Neuron (in vitro differentiated cells): ENCODE data around the gene BYSL.

ENCODE experiments used
- H2AFZ ChIP-seq: one replicate; pipeline ENCODE4 v1.6.1; 2013; ENCODE audit warnings: low read depth, mild to moderate bottlenecking, inconsistent platforms, low read length, moderate library complexity
- H3K27me3 ChIP-seq: one replicate; pipeline ENCODE4 v1.6.1; 2013; ENCODE audit warnings: low read length; ENCODE audit not compliant: insufficient read depth
- H3K36me3 ChIP-seq: one replicate; pipeline ENCODE4 v1.6.1; 2013; ENCODE audit warnings: low read length; ENCODE audit not compliant: insufficient read depth
- H3K4me1 ChIP-seq: one replicate; pipeline ENCODE4 v1.6.1; 2013; ENCODE audit warnings: low read length; ENCODE audit not compliant: insufficient read depth
- H3K4me3 ChIP-seq: 2 replicates; pipeline ENCODE4 v1.5.1; 2013; ENCODE audit warnings: mild to moderate bottlenecking, low read length, moderate library complexity
- H3K9me3 ChIP-seq: one replicate; pipeline ENCODE4 v1.6.1; 2013; ENCODE audit warnings: low read length

BYSL gene

DNA sequence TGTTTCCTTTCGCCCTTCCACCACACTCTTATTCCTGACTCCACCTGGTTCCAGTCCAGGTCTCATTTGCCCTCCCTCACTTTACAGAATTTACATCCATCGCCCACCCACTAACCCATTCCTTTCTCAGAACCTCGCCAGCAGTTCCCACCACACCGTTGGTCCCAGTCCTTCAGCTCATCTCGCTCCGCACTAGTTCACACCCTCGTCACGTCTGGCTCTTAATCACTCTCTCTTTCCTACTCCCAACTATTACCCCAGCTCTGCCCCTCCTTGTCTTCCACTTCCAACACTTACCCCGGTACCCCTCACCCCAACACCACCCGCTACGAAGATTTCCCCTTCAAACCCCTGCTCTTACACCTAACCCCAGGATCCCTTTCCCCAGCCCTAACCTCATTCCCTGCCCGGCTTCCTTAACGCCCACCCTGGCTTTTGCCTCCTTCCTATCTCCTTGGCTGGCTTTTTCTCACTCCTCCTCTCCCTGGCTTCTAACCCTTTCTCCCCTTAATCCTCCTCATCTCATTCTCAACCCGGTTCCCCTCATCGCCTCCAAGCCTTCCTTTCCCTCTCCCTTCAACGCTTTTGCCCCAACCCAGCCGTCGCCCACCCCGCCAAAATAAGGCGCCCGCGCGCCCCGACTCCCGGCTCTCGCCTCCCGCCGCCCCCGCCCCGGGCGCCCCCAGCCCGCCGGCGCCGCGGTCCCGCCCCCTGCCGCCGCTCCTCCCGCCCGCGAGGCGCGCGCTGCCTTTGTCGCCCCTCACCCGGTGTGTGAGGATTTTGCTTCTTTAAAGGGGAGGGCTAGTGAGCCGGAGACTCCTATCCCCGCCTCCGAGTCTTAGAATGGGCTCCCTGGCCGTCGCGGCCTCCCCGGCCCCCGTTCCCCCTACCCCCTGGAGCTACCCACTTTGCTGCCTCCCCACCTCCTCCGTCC, 26.7 kb upstream of the BYSL start:
- H3K4me3 ChIP-seq: peak overlapping the region; percentile 75
- H3K4me1 ChIP-seq: peaks cover 32% of the 10 kb centered on the region
- H2AFZ ChIP-seq: no peak overlapping the region
- no peaks in the 10 kb centered on the region for H3K36me3 ChIP-seq
- H3K9me3 ChIP-seq: no peaks in the 10 kb centered on the region
- H3K27me3 ChIP-seq: no peaks in the 10 kb centered on the region

- Histone ChIP-seq H3K4me1 (peaks cover 32% of the 10 kb centered on the region), H3K4me3 (peak within 1 kb of the TSS; percentile 75), H3K27me3 (no peaks in the 10 kb centered on the region), H3K36me3 (peaks cover 4% of the 10 kb centered on the region), H2AFZ (peak within 1 kb of the TSS; percentile 88), H3K9me3 (no peaks in the 10 kb centered on the region)
These were observed 25.7 kb upstream of the BYSL start, which contains the start of gene USP49 for GRCh38 chr6:41895300-41896233. TSS of gene USP49 (minus strand) at chr6:41895375. CDS start at chr6:41806983, 88,392 bp downstream.

- Histone ChIP-seq H3K36me3 (peaks cover 4% of the 10 kb centered on the region), H2AFZ (no peak overlapping the region), H3K27me3 (no peaks in the 10 kb centered on the region), H3K9me3 (no peaks in the 10 kb centered on the region), H3K4me3 (peak overlapping the region; percentile 75), H3K4me1 (peaks cover 25% of the 10 kb centered on the region)
These were observed 25.0 kb upstream of the BYSL start for GRCh38 chr6:41896281-41896680.

- Histone ChIP-seq H3K36me3 (peaks cover 20% of the 10 kb centered on the region), H3K4me3 (no peak overlapping the region), H3K9me3 (no peaks in the 10 kb centered on the region), H3K4me1 (peaks cover 8% of the 10 kb centered on the region), H3K27me3 (no peaks in the 10 kb centered on the region), H2AFZ (no peak overlapping the region)
These were observed 20.4 kb upstream of the BYSL start for GRCh38 chr6:41900861-41901260.

DNA sequence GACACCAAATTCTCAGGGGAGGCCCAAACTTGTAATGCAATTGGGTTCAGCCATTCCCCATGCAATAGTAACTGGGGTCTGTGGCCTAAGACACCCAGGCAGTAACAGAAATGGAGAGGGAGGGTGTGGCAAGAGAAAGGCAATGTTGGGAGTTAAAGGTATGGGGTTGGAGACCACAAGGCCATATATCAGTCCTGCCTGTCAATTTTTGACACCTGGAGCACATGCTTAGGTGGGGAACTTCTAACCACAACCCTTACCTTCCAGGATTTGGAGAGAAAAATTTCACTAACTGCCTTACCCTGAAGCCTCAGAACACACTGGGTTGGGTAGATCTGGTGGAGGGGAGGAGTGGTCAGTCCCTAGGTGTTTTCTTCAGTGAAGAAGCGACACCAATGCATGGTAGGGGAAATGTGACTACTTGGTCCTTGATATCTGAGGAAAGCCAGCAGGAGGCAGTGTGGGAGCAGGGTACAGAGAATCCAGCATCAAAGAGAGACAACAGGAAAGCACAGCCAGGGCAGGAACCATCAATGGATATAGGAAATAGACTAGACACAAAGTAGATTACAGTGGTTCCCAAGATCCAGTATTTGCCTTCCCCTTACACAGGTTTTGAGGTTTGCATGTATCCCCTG, 19.3 kb upstream of the BYSL start:
- Histone ChIP-seq H2AFZ (no peak overlapping the region), H3K9me3 (no peaks in the 10 kb centered on the region), H3K4me3 (no peak overlapping the region), H3K27me3 (no peaks in the 10 kb centered on the region), H3K4me1 (no peaks in the 10 kb centered on the region), H3K36me3 (peaks cover 31% of the 10 kb centered on the region)

GRCh38 chr6:41909727-41910126, 11.6 kb upstream of the BYSL start:
- Histone ChIP-seq H3K27me3 (no peaks in the 10 kb centered on the region), H3K4me3 (no peak overlapping the region), H3K36me3 (peaks cover 62% of the 10 kb centered on the region), H3K9me3 (no peaks in the 10 kb centered on the region), H2AFZ (no peak overlapping the region), H3K4me1 (no peaks in the 10 kb centered on the region)

- H2AFZ ChIP-seq: no peak overlapping the region
- H3K36me3 ChIP-seq: peaks cover 43% of the 10 kb centered on the region
- no peaks in the 10 kb centered on the region for H3K9me3 ChIP-seq
- peaks cover 3% of the 10 kb centered on the region for H3K4me1 ChIP-seq
- no peak overlapping the region for H3K4me3 ChIP-seq
- H3K27me3 ChIP-seq: no peaks in the 10 kb centered on the region
These were observed 7.0 kb upstream of the BYSL start for GRCh38 chr6:41914343-41914742.

DNA sequence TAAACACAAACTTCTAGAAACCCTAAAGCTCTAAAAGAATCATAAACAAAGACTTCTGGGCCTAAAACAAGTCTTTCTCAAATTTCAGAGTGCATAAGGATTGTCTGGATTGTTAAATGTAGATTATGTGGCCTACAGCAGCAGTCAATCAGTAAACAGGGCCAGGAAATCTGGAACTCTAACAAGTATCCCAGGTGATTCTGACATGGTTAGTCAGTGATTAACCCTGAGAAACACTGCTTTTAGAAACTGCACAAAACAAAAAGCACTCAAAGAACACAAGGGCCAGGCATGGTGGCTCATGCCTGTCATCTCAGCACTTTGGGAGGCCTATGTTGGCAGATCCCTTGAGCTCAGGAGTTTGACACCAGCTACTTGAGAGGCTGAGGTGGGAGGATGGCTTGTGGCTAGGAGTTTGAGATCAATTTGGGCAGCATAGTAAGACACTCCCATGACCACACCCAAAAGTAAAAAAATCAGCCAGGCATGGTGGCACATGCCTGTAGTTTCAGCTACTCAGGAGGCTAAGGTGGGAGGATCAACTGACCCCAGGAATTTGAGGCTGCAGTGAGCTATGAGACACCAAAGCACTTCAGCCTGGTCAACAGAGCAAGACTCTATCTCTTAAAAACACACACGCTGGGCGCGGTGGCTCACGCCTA, 6.3 kb upstream of the BYSL start:
- Histone ChIP-seq H3K9me3 (no peaks in the 10 kb centered on the region), H2AFZ (no peak overlapping the region), H3K4me1 (peaks cover 10% of the 10 kb centered on the region), H3K36me3 (peaks cover 39% of the 10 kb centered on the region), H3K4me3 (no peak overlapping the region), H3K27me3 (no peaks in the 10 kb centered on the region)

DNA sequence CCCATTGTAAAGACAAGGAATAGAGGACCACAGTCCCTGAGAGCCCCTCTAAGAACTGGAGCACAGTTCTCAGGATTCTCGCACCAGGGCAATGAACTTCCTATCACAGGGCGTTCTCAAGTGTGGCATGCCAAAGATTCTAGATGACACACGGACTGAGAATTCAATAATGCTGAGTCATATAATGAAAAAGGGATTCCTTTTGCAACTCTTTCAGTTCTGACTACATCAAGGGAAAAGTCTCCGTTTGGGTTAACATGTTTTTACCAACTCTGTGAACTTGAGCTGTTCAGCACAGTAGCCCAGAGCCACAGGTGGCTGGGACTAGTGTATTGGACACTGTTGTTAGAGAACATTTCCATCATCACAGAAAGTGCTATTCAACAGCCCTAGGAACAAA, 3.8 kb upstream of the BYSL start:
- H3K4me3 ChIP-seq: no peak overlapping the region
- H2AFZ ChIP-seq: no peak overlapping the region
- H3K36me3 ChIP-seq: peaks cover 33% of the 10 kb centered on the region
- H3K9me3 ChIP-seq: no peaks in the 10 kb centered on the region
- H3K27me3 ChIP-seq: no peaks in the 10 kb centered on the region
- peaks cover 19% of the 10 kb centered on the region for H3K4me1 ChIP-seq

DNA sequence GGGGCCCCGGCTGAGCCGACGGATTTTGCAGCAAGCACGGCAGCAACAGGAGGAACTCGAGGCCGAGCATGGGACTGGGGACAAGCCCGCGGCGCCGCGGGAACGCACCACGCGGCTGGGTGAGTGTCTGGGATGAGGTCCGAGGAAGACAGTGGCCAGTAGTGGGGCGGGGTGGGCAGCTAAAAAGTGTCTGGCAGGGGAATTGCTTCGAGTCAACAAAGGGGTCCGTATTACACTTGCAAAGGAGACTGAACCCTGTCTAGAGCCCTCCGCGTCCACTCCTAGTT, 356 bp downstream of the BYSL start:
- peaks cover 32% of the 10 kb centered on the region for H3K4me1 ChIP-seq
- H3K4me3 ChIP-seq: peak overlapping the region; percentile 64
- H3K9me3 ChIP-seq: no peaks in the 10 kb centered on the region
- peaks cover 21% of the 10 kb centered on the region for H3K36me3 ChIP-seq
- peak overlapping the region; percentile 82 for H2AFZ ChIP-seq
- no peaks in the 10 kb centered on the region for H3K27me3 ChIP-seq

DNA sequence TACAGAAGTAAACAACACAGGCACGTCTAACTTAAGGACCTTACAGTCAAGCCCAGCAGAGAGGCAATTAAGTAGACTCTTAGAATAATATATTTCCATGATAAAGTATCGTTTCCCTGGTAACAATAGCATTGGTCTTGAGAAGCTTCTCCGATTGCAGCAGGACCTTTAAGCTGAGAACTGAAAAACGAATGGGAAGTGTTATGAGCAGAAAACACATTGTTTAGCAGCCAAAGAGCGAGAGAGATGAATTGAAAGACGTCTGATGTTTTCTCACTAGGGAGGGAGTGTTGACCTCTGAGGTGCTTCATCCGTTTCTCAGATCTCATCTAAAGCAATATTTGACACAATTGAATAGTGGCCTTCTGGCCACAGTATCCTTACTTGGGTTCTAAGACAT, 855 bp downstream of the BYSL start:
- no peaks in the 10 kb centered on the region for H3K27me3 ChIP-seq
- H3K4me3 ChIP-seq: peak overlapping the region; percentile 64
- no peaks in the 10 kb centered on the region for H3K9me3 ChIP-seq
- no peak overlapping the region for H2AFZ ChIP-seq
- H3K4me1 ChIP-seq: peaks cover 32% of the 10 kb centered on the region
- H3K36me3 ChIP-seq: peaks cover 23% of the 10 kb centered on the region

DNA sequence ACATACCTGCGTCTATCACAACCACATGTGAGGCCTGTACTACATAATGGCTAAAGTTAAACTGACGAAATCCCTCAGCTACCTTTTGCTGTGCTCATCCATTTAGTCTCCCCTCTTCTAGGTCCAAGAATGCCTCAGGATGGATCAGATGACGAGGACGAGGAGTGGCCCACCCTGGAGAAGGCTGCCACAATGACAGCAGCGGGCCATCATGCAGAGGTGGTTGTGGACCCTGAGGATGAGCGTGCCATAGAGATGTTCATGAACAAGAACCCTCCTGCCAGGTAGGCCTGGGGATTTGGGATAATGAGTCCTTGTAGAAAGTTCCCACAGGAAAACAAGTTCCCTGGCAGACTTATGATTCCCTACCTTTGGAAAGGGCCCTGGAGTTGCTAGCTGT, 6.0 kb downstream of the BYSL start:
- H3K27me3 ChIP-seq: no peaks in the 10 kb centered on the region
- peaks cover 16% of the 10 kb centered on the region for H3K4me1 ChIP-seq
- H2AFZ ChIP-seq: no peak overlapping the region
- H3K36me3 ChIP-seq: peaks cover 74% of the 10 kb centered on the region
- no peaks in the 10 kb centered on the region for H3K9me3 ChIP-seq
- no peak overlapping the region for H3K4me3 ChIP-seq
